Keratinocyte (primary cell): Measurements from ENCODE around the gene RNF144A. TPM values are rescaled to one million over a fixed set of nuclear protein-coding genes. Genes with fewer than 3 reads are reported as not detected.

Source experiments
- DNase-seq: peaks from one replicate; pipeline ENCODE4 v3.0.0-alpha.2; 2011; ENCODE audit warnings: low read depth, missing footprints, low spot score
- FAIRE-seq: peaks from 2 replicates; lab custom pipeline; 2011; peaks lifted over from hg19 to GRCh38; lab: Jason Lieb, UNC
- H2AFZ ChIP-seq: 2 replicates; pipeline ENCODE4 v1.6.0; 2012; ENCODE audit warnings: low read length, control low read depth, inconsistent platforms; ENCODE audit not compliant: control insufficient read depth
- H3K27ac ChIP-seq: 2 replicates; pipeline ENCODE4 v1.5.1; 2011; ENCODE audit warnings: low read length; ENCODE audit not compliant: control insufficient read depth, insufficient read depth
- H3K27me3 ChIP-seq: 3 replicates; pipeline ENCODE4 v1.6.0; 2011; ENCODE audit warnings: low read length; ENCODE audit not compliant: control insufficient read depth, insufficient read depth; ENCODE audit errors: extremely low read depth
- H3K36me3 ChIP-seq, 2 experiments: 2 replicates in 1 of 2; 3 replicates in 1 of 2; pipeline ENCODE4 v1.5.1; 2011; ENCODE audit warnings: low read length in 2 of 2, mild to moderate bottlenecking in 1 of 2; ENCODE audit not compliant: control insufficient read depth in 2 of 2, insufficient read depth in 2 of 2; ENCODE audit errors: extremely low read depth in 1 of 2
- H3K4me1 ChIP-seq: 3 replicates; pipeline ENCODE4 v1.5.1; 2011; ENCODE audit warnings: low read length; ENCODE audit not compliant: control insufficient read depth, insufficient read depth; ENCODE audit errors: extremely low read depth
- H3K4me2 ChIP-seq: 3 replicates; pipeline ENCODE4 v1.6.0; 2011; ENCODE audit warnings: low read depth, low read length; ENCODE audit not compliant: control insufficient read depth, insufficient read depth; ENCODE audit errors: extremely low read depth
- H3K4me3 ChIP-seq, 3 experiments: fragments of 200-600 bp in 1 of 3; sonication (generic) in 1 of 3; 2 replicates in 2 of 3; 3 replicates in 1 of 3; pipeline ENCODE4 v1.5.1; 2011 to 2016; ENCODE audit warnings: low read length in 3 of 3, mild to moderate bottlenecking in 3 of 3, control low read depth in 2 of 3, inconsistent platforms in 1 of 3, low read depth in 1 of 3, mixed read lengths in 1 of 3, mixed run types in 1 of 3, moderate library complexity in 1 of 3; ENCODE audit not compliant: control insufficient read depth in 2 of 3, insufficient read depth in 2 of 3; ENCODE audit errors: extremely low read depth in 1 of 3
- H3K79me2 ChIP-seq: 2 replicates; pipeline ENCODE4 v1.6.0; 2012; ENCODE audit warnings: low read length; ENCODE audit not compliant: control insufficient read depth, insufficient read depth
- H3K9ac ChIP-seq: 3 replicates; pipeline ENCODE4 v1.6.0; 2011; ENCODE audit warnings: low read length; ENCODE audit not compliant: control insufficient read depth, insufficient read depth; ENCODE audit errors: extremely low read depth
- H3K9me1 ChIP-seq: 3 replicates; pipeline ENCODE4 v1.6.0; 2011; ENCODE audit warnings: low read length; ENCODE audit not compliant: control insufficient read depth, insufficient read depth; ENCODE audit errors: extremely low read depth
- H3K9me3 ChIP-seq: 2 replicates; pipeline ENCODE4 v1.5.1; 2012; ENCODE audit warnings: low read depth, low read length; ENCODE audit not compliant: control insufficient read depth
- H4K20me1 ChIP-seq: 3 replicates; pipeline ENCODE4 v1.6.0; 2011; ENCODE audit warnings: low read length; ENCODE audit not compliant: control insufficient read depth, insufficient read depth; ENCODE audit errors: extremely low read depth
- CTCF ChIP-seq, 3 experiments: IDR thresholded peaks in 1 of 3; conservative IDR thresholded peaks in 1 of 3; optimal IDR thresholded peaks in 1 of 3; 2 replicates in 2 of 3; 3 replicates in 1 of 3; pipeline versions ENCODE3 to v1.5.1; 2011; ENCODE audit warnings: low read length in 3 of 3, mild to moderate bottlenecking in 3 of 3, moderate library complexity in 2 of 3, control low read depth in 1 of 3, inconsistent platforms in 1 of 3; ENCODE audit not compliant: insufficient read depth in 2 of 3; ENCODE audit errors: extremely low read depth in 1 of 3
- EZH2 ChIP-seq: IDR thresholded peaks from one replicate; pipeline ENCODE4 v1.6.1; 2012; ENCODE audit warnings: inconsistent platforms, mild to moderate bottlenecking, low read length, moderate library complexity
- dilution Hi-C: fragments of 300-500 bp; cut with MboI; formaldehyde crosslinking; loops from one replicate; pipeline ENCODE4 v1.7.0; 2020; ENCODE audit warnings: low sequenced_read_pairs; ENCODE audit not compliant: extremely low pct_ligation_motif_present
- polyA plus RNA-seq, 5 experiments: library from polyadenylated mRNA; depleted of rRNA in 3 of 5; stranded (reverse) in 3 of 5; stranded (forward) in 1 of 5; unstranded in 1 of 5; fragments of >200 nt; gene quantifications; 1 replicate in 1 of 5; 2 replicates in 3 of 5; 3 replicates in 1 of 5; pipeline versions ENCODE4 v1.2.1 to v1.2.3, GENCODE V29; 2011 to 2012; ENCODE audit warnings: missing spikeins in 2 of 5, low read depth in 1 of 5, low replicate concordance in 1 of 5

The RNF144A gene
- polyA plus RNA-seq, 1 donor (not counting 4 experiments of a cell fraction or from before 2014, with no cell fraction given), result 1.4 TPM

DNA sequence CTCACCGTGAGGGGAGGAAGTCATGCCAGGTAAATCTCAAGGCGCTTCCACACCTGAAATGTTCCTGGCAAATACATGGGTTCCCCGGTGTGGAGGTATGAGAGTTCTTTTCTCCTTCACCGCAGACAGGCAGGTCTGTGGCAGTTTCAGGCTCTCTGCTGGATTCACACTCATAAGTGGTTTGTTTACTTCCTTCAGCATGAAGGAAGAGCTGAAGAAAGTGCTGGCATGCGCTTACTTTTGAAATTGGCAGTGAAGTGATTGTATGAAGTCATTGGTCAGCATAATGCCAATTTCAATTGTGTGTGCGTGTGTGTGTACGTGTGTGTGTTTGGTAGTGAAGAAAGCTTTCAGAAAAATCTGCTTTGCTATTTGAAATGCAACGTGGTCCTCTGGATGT lies 43.4 kb downstream of the RNF144A start:
- no peak for FAIRE-seq
- dilution Hi-C loops, result no loop called here
- no peaks in the 10 kb centered on the region for H3K9me1 ChIP-seq
- H3K4me3 ChIP-seq, result no peak overlapping the region
- no peaks in the 10 kb centered on the region for H3K36me3 ChIP-seq
- H3K27me3 ChIP-seq, result no peaks in the 10 kb centered on the region
- H3K79me2 ChIP-seq, result no peaks in the 10 kb centered on the region
- no peaks in the 10 kb centered on the region for H3K9me3 ChIP-seq
- no peaks in the 10 kb centered on the region for H3K4me1 ChIP-seq
- H3K9ac ChIP-seq, result no peak overlapping the region
- no peak for DNase-seq
- no peak overlapping the region for H3K27ac ChIP-seq
- H2AFZ ChIP-seq, result no peak overlapping the region
- TF ChIP-seq CTCF (optimal IDR thresholded peaks at IDR 0.05 in 1 of 3, IDR thresholded peaks at IDR 0.05 in 1 of 3, conservative IDR thresholded peaks at IDR 0.05 in 1 of 3; ENCODE audit: extremely low read depth in 1 of 3, insufficient read depth in 2 of 3, low read length in 3 of 3) (no peak), EZH2 (no peak)
- no peak overlapping the region for H3K4me2 ChIP-seq
- H4K20me1 ChIP-seq, result no peaks in the 10 kb centered on the region

GRCh38 chr2:6963727-6964126 lies 46.5 kb downstream of the RNF144A start:
- Histone ChIP-seq H3K79me2 (no peaks in the 10 kb centered on the region), H3K9ac (no peak overlapping the region), H3K4me3 (no peak overlapping the region), H3K4me2 (no peak overlapping the region), H3K9me1 (no peaks in the 10 kb centered on the region), H4K20me1 (no peaks in the 10 kb centered on the region), H2AFZ (no peak overlapping the region), H3K9me3 (no peaks in the 10 kb centered on the region), H3K36me3 (no peaks in the 10 kb centered on the region), H3K27ac (no peak overlapping the region), H3K4me1 (no peaks in the 10 kb centered on the region), H3K27me3 (no peaks in the 10 kb centered on the region)
- dilution Hi-C loops, result no loop called here
- FAIRE-seq (no peak), DNase-seq (no peak)
- TF ChIP-seq CTCF (optimal IDR thresholded peaks at IDR 0.05 in 1 of 3, IDR thresholded peaks at IDR 0.05 in 1 of 3, conservative IDR thresholded peaks at IDR 0.05 in 1 of 3; ENCODE audit: extremely low read depth in 1 of 3, insufficient read depth in 2 of 3, low read length in 3 of 3) (no peak), EZH2 (no peak)
